ENCODE measurements around the gene PRKAR2B. TPM values are rescaled to one million over a fixed set of nuclear protein-coding genes. Genes with fewer than 3 reads are reported as not detected.

Gene PRKAR2B
- total RNA-seq, 6 experiments from 2014 or later: 3.6 to 9.7 (median 8.7) TPM

DNA sequence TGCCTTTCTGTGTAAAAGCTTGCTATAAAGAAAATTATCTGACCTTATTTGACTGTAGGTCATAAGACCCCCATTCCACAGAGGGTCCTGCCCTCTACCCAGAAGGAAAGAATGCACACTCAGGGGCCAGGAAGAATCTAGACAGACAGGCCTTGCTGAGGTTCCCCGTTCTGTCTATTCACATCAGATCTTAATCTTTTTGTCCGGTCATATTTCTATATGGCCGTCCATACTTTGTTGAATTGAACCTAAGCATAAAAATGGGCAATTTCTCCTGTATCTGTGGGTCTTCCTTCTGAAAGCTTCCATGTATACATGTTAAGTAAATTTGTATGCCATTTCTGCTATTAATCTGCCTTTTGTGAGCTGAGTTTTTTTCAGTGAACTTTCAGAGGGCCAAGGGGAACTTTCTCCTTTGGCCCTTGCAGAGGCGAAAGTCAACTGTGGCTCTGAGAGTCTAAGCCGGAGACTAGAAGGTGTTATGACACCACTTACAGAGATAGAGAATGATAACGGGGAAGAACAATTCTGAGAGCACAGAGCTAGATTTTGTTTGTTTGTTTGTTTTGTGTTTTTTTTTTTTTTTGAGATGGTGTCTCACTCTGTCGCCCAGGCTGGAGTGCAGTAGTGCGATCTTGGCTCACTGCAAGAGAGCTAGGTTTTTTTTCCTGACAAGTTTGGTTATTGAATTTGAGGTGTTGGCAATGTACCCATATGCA is 11.6 kb upstream of the PRKAR2B start:
- DNase-seq: no peak
- H3K27me3 Mint-ChIP-seq (ENCODE audit: insufficient read depth): no peaks in the 10 kb centered on the region; the same call in 1 of the 2 replicates
- H3K4me1 Mint-ChIP-seq (ENCODE audit: low read depth): peaks cover 27% of the 10 kb centered on the region
- TF ChIP-seq, protein P1, sequence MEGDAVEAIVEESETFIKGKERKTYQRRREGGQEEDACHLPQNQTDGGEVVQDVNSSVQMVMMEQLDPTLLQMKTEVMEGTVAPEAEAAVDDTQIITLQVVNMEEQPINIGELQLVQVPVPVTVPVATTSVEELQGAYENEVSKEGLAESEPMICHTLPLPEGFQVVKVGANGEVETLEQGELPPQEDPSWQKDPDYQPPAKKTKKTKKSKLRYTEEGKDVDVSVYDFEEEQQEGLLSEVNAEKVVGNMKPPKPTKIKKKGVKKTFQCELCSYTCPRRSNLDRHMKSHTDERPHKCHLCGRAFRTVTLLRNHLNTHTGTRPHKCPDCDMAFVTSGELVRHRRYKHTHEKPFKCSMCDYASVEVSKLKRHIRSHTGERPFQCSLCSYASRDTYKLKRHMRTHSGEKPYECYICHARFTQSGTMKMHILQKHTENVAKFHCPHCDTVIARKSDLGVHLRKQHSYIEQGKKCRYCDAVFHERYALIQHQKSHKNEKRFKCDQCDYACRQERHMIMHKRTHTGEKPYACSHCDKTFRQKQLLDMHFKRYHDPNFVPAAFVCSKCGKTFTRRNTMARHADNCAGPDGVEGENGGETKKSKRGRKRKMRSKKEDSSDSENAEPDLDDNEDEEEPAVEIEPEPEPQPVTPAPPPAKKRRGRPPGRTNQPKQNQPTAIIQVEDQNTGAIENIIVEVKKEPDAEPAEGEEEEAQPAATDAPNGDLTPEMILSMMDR (IDR thresholded peaks at IDR 0.05): no peak
- H3K27ac Mint-ChIP-seq: no peak overlapping the region
- 0 out of 2 replicates have a peak, but pooled peaks cover 5% of the 10 kb centered on the region for H3K36me3 Mint-ChIP-seq (ENCODE audit: low read depth)
- H3K9me3 Mint-ChIP-seq: peaks cover 4% of the 10 kb centered on the region; the same call in 1 of the 2 replicates
- no peak overlapping the region for H3K4me3 Mint-ChIP-seq

DNA sequence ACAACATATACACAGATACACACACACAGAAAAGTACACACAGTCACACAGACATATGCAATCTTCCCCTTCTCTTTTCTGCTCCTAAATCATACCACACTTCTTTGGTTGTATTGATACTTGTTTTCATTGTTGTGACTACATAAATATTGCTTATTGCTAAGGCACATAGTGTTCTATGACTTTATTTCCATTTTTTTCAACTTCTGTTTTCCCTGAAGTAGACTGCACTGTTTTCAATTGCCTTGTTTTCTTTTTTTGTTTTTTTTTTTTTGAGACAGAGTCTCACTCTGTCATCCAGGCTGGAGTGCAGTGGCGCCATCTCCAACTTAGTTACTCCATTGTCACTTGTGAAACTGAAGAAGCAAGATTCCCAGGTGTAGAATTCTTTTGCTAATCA is 10.0 kb upstream of the PRKAR2B start:
- TF ChIP-seq, protein P1 (IDR thresholded peaks at IDR 0.05): no peak
- no peak for DNase-seq
- Mint-ChIP-seq H3K4me1 (ENCODE audit: low read depth) (peaks cover 21% of the 10 kb centered on the region), H3K36me3 (ENCODE audit: low read depth) (0 out of 2 replicates have a peak, but pooled peaks cover 5% of the 10 kb centered on the region), H3K27me3 (ENCODE audit: insufficient read depth) (no peaks in the 10 kb centered on the region; the same call in 1 of the 2 replicates), H3K27ac (no peak overlapping the region), H3K4me3 (no peak overlapping the region), H3K9me3 (peaks cover 4% of the 10 kb centered on the region; the same call in 1 of the 2 replicates)

DNA sequence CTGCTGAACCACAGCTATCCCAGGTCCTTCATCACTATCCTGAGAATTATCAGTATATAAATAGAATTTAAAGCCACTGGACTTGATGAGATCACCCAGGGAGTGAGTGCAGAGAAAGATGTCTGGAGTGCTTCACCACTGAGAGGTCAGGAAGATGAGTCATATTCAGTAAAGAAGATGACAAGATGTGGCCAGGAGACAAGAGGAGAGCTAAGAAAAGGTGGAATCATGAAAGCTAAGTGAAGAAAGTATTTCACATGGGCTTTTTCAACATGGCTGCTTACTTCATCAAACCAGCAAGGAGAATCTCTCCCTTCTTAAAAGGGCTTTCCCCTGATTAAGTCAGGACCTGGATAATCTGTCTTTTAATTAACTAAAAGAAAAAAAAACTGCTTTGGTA is 9.1 kb upstream of the PRKAR2B start:
- Mint-ChIP-seq H3K4me1 (ENCODE audit: low read depth) (peaks cover 21% of the 10 kb centered on the region), H3K4me3 (peak overlapping the region; percentile 2; the same call in 1 of the 2 replicates), H3K27me3 (ENCODE audit: insufficient read depth) (no peaks in the 10 kb centered on the region; the same call in 1 of the 2 replicates), H3K9me3 (peaks cover 4% of the 10 kb centered on the region; the same call in 1 of the 2 replicates), H3K27ac (peak overlapping the region; percentile 52), H3K36me3 (ENCODE audit: low read depth) (0 out of 2 replicates have a peak, but pooled peaks cover 5% of the 10 kb centered on the region)
- TF ChIP-seq, protein P1 (IDR thresholded peaks at IDR 0.05): no peak
- DNase-seq: peak; percentile 90

DNA sequence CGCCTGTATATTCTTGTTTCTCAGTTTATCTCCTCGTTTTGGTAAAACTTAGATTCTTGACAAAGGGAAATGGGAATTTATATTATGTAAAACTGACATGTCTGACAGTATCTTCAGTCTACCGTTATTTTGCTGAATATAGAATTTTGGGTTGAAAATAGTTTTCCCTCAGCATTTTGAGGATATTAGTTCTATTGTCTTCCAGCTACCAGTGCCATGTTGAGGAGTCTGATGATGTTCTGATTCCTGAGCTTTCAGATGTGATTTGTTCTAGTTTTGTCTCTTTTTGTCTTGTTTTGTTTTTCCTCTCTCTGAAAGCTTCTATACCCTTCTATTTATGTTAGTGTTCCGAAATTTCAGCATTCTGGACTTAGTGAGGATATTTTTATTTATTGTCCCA is 8.0 kb upstream of the PRKAR2B start:
- Mint-ChIP-seq H3K27ac (no peak overlapping the region), H3K27me3 (ENCODE audit: insufficient read depth) (peaks cover 2% of the 10 kb centered on the region; the same call in 1 of the 2 replicates), H3K4me3 (no peak overlapping the region), H3K36me3 (ENCODE audit: low read depth) (0 out of 2 replicates have a peak, but pooled peaks cover 5% of the 10 kb centered on the region), H3K4me1 (ENCODE audit: low read depth) (peaks cover 21% of the 10 kb centered on the region), H3K9me3 (peaks cover 4% of the 10 kb centered on the region; the same call in 1 of the 2 replicates)
- DNase-seq: no peak
- TF ChIP-seq, protein P1 (IDR thresholded peaks at IDR 0.05): no peak

DNA sequence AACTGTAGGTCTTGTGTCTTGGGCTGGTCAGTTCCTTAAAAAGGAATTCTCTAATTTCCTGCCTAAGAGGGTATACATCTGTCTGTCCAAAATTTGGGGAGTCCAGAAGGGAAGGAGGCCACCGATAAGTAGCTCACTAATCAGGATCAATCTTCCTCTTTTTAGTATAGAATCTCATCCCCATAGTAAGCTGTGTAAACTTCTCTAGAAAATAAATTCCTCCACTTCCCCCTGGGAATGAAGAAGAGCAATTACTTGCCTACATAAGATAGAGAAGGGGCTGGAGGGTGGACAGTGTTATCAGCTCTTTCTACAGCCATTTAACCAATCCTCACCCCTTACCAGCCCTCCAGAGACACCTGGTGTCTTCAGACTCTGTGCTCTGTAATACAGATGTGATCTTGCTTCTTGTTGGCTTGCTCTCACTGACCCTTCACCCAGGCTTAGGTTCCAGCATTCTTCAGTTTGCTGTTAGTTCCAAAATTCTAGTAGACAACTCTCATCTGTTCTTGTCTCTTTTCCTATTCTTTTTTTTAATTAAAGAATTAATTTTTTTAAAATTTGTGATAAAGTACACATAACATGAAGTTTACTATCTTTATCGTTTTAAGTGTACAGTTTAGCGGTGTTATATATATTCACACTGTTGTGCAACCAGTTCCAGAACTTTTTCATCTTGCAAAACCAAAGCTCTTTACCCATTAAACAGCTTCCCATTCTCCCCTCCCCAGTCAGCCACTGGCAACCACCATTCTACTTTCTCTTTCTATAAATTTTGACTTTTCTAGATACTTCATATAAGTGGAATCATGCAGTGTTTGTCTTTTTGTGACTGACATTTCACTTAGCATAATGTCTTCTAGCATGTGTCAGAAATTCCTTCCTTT is 6.5 kb upstream of the PRKAR2B start:
- TF ChIP-seq, protein P1 (IDR thresholded peaks at IDR 0.05): no peak
- DNase-seq: no peak
- Mint-ChIP-seq H3K27ac (no peak overlapping the region), H3K36me3 (ENCODE audit: low read depth) (0 out of 2 replicates have a peak, but pooled peaks cover 5% of the 10 kb centered on the region), H3K4me3 (no peak overlapping the region), H3K27me3 (ENCODE audit: insufficient read depth) (0 out of 2 replicates have a peak, but pooled peaks cover 2% of the 10 kb centered on the region), H3K9me3 (peaks cover 4% of the 10 kb centered on the region; the same call in 1 of the 2 replicates), H3K4me1 (ENCODE audit: low read depth) (peaks cover 21% of the 10 kb centered on the region)

Data from HFFc6 (cell line).